LNCaP clone FGC (cell line): ENCODE measurements around the gene APLP1.
"Not testable (repeated sequence)": the region's sequence is repeated elsewhere in the genome, so short reads cannot be mapped to it uniquely, and the experiment has no call there.

Experiments used
- DNase-seq: peaks from one replicate; pipeline ENCODE4 v3.0.0-alpha.2; 2011; ENCODE audit warnings: low read depth
- H3K4me3 ChIP-seq: 2 replicates; pipeline ENCODE4 v1.5.1; 2011; ENCODE audit warnings: mild to moderate bottlenecking, low read depth, low read length, control low read depth
- TF ChIP-seq, protein P1 (sequence below): IDR thresholded peaks from 2 replicates; pipeline ENCODE4 v1.5.1; 2012; ENCODE audit warnings: mild to moderate bottlenecking; ENCODE audit not compliant: control insufficient read depth, insufficient read depth; ENCODE audit errors: extremely low read depth

Gene APLP1

DNA sequence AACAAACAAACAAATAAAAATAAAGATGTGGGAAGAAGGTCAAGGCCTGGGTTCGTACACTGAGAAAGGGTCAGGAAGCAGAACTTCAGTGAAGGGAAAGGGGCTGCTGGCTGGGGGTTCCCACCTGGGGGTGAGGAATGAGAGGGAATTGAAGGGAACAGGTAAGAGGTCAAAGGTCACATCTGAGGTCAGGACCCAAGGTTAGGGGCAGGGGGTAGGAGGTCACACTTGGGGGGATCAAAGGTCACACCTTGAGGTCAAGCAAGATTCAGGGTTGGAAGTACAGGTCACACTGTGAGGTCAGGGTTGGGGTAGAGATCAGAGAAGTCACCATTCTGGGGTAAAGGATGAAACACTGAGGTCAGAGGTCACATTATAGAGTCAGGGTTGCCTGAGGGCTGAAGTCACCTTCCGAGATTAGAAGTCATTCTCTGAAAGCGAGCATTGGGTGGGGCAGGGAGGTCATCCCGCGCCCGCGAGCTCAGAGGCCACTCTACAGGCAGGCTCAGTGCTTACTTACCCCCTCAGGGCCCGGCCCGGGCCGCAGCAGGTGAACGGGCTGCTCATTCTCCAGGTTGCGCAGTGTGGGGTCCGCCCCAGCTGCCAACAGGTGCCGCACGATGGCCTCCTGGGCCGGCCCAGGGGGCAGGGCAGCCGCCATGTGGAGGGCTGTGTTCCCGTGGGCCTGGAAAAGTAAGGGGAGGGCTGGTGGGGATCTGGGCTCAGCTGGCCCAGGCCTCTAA lies 21.2 kb downstream of the APLP1 start:
- TF ChIP-seq, protein P1, sequence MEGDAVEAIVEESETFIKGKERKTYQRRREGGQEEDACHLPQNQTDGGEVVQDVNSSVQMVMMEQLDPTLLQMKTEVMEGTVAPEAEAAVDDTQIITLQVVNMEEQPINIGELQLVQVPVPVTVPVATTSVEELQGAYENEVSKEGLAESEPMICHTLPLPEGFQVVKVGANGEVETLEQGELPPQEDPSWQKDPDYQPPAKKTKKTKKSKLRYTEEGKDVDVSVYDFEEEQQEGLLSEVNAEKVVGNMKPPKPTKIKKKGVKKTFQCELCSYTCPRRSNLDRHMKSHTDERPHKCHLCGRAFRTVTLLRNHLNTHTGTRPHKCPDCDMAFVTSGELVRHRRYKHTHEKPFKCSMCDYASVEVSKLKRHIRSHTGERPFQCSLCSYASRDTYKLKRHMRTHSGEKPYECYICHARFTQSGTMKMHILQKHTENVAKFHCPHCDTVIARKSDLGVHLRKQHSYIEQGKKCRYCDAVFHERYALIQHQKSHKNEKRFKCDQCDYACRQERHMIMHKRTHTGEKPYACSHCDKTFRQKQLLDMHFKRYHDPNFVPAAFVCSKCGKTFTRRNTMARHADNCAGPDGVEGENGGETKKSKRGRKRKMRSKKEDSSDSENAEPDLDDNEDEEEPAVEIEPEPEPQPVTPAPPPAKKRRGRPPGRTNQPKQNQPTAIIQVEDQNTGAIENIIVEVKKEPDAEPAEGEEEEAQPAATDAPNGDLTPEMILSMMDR = no peak
- H3K4me3 ChIP-seq = no peak overlapping the region
- no peak for DNase-seq

DNA sequence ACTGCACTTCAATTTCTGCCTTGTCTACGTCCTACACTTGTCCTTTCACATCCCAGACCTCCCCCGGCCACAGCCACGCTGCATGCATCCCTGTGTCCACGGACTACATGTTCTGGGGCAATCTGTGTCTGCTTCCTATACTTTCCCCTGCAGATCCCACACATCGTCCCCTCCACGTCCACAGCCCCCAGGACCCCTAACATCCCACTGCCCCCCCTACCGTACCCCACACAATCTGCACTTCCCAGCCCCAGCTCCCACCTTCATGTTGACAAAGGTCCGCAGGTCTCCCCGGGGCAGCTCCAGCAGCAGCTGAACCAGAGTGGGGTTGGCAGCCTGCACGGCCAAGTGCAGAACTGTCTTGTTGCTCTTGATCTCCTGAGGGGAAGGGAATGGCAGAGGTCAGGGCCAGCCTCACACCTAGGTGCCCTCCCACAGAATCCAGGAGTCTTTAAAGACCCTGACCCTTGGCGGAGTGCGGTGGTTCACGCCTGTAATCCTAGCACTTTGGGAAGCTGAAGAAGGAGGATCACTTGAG lies 21.8 kb downstream of the APLP1 start:
- TF ChIP-seq, protein P1 = no peak
- DNase-seq = no peak
- H3K4me3 ChIP-seq = no peak overlapping the region

DNA sequence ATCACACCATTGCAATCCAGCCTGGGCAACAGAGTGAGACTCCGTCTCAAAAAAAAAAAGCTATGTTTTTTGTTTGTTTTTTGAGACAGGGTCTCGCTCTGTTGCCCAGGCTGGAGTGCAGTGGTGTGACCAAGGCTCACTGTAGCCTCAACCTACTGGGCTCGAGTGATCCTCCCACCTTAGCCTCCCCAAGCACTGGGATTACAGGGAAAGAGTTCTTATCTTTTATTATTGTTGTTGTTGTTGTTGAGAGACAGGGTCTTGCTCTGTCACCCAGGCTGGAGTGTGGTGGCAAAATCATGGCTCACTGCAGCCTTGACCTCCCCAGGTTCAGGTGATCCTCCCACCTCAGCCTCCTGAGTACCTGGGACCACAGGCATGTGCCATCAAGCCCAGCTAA lies 23.4 kb downstream of the APLP1 start:
- not testable (repeated sequence) for DNase-seq, H3K4me3 ChIP-seq

DNA sequence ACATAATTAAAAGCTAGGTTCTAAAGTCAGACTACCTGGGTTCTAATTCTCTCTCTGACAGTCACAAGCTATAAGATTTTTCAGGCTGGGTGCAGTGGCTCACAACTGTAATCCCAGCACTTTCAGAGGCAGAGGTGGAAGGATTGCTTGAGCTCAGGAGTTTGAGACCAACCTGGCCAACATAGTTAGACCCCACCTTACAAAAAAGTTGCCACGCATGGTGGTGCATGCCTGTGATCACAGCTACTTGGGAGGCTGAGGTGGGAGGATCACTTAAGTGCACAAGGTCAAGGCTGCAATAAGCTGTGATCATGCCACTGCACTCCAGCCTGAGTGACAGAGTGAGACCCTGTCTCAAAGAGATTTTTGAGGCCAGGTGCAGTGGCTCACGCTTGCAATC lies 26.0 kb downstream of the APLP1 start:
- H3K4me3 ChIP-seq = no peak overlapping the region
- no peak for DNase-seq
- TF ChIP-seq, protein P1 = no peak

DNA sequence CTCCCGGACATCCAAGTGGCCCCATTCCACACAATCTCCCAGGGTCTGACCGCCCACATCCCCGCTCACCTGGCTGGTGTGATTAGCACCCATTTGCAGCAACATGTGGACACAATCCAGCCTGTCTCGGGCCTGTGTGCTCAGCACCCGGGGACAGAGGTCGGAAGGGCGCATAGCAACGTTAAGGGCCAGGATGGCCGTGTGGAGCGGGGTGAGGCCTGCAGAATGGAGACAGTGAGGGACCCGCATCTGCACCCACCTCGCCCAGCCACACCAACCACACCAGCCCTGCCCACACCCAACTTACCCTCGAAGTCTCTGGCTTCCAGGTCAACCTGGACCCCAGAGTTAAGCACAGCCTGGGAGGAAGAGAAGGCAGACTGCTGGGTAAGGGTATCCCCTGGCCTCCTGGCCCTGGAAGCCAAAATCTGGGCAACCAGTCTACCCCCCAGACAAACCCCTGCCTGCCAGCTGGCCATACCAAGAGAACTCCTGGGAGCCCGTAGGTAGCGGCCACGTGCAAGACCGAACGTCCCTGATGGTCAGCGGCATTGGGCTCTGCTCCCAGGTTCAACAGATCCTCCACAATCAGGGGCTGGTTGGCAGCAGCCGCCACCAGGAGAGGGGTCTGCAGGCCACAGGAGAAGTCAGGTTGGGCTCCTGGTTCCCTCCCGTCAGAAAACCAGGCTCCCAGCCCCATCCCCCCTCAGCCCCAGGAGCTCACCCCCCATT lies 27.7 kb downstream of the APLP1 start:
- H3K4me3 ChIP-seq = no peak overlapping the region
- TF ChIP-seq, protein P1 = no peak

DNA sequence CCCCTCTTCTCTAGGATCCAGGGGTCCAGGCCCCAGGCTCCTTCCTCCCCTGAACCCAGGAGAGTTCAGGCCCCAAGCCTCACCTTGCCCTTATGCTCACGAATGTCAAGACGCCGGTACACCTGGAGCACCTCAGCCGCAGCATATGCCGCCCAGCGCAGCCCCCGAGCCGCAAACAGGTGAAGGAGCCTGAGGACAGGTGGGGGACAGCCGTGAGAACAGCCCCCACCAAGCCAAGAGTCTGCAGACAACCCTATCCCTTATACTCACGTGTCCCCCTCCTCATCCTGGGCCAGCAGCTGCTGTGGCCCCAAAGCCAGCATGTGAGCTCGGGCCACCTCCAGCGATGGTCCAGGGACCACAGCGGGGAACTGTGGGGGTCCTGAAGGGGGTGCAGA lies 28.3 kb downstream of the APLP1 start:
- no peak for DNase-seq
- TF ChIP-seq, protein P1 = no peak

More for the DNA sequence above, 27.7 kb downstream of the APLP1 start:
- no peak for DNase-seq

DNA sequence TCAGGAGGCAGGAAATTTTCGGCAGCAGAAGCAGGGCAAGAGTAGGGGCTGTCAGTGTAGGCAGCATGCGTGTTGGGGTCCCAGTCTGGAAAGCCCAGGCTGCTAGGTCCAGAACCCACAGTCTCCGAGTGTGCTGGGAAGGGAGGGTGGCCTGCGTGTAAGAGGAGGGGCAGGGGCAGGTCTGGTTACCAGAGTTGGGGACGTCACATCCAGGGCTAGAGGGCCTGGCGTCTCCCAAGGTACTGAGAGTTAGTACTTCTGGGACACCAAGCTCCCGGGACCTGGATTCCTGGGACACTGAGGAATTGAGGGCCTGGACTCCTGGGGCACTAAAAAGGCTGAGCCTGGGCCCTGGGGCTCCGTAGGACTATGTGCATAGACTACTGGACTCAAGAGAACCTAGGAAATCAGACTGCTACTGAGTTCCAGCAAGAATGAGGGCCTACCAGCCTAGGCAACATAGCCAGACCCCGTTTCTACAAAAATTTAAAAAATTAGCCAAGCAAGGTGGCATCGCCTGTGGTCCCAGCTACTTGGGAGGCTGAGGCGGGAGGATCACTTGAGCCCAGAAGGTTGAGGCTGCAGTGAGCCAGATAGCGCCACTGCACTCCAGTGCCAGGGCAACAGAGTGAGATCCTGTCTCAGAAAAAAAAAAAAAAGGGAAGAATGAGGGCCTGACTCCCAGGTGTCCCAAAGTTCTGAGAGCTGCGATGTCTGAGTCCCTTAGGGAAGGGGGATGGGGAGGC lies 29.5 kb downstream of the APLP1 start:
- DNase-seq = no peak
- peak overlapping the region; percentile 84 for H3K4me3 ChIP-seq
- TF ChIP-seq, protein P1 = no peak

More for the DNA sequence above, 28.3 kb downstream of the APLP1 start:
- H3K4me3 ChIP-seq = no peak overlapping the region
